Measurements from ENCODE around the gene GRIK4.

Gene GRIK4

GRCh38 chr11:120546312-120547205 lies 35.0 kb downstream of the GRIK4 start:
- no peaks in the 10 kb centered on the region for H3K36me3 ChIP-seq (ENCODE audit: insufficient read depth, low read length)
- peaks cover 28% of the 10 kb centered on the region for H3K4me1 ChIP-seq (ENCODE audit: control insufficient read depth, insufficient read depth, low read length)
- no peaks in the 10 kb centered on the region for H3K9me3 ChIP-seq (replicated peaks; ENCODE audit: low read length)
- H3K4me3 ChIP-seq (ENCODE audit: low read length), result peak overlapping the region; percentile 13
- H3K4me2 ChIP-seq (ENCODE audit: low read length), result peak overlapping the region; percentile 69
- H3K9ac ChIP-seq (ENCODE audit: low read depth, low read length), result peak overlapping the region; percentile 53
- H3K27me3 ChIP-seq (ENCODE audit: control insufficient read depth, insufficient read depth, low read length), result no peaks in the 10 kb centered on the region

- peaks cover 28% of the 10 kb centered on the region for H3K4me1 ChIP-seq (ENCODE audit: control insufficient read depth, insufficient read depth, low read length)
- no peaks in the 10 kb centered on the region for H3K36me3 ChIP-seq (ENCODE audit: insufficient read depth, low read length)
- H3K9me3 ChIP-seq (replicated peaks; ENCODE audit: low read length), result no peaks in the 10 kb centered on the region
- no peaks in the 10 kb centered on the region for H3K27me3 ChIP-seq (ENCODE audit: control insufficient read depth, insufficient read depth, low read length)
- peak overlapping the region; percentile 13 for H3K4me3 ChIP-seq (ENCODE audit: low read length)
- H3K9ac ChIP-seq (ENCODE audit: low read depth, low read length), result peak overlapping the region; percentile 53
- H3K4me2 ChIP-seq (ENCODE audit: low read length), result peak overlapping the region; percentile 69
Observed at GRCh38 chr11:120547316-120547715, 35.8 kb downstream of the GRIK4 start.

- no peaks in the 10 kb centered on the region for H3K27me3 ChIP-seq (ENCODE audit: control insufficient read depth, insufficient read depth, low read length)
- H3K4me2 ChIP-seq (ENCODE audit: low read length), result peak overlapping the region; percentile 69
- H3K9me3 ChIP-seq (replicated peaks; ENCODE audit: low read length), result no peaks in the 10 kb centered on the region
- no peaks in the 10 kb centered on the region for H3K36me3 ChIP-seq (ENCODE audit: insufficient read depth, low read length)
- peak overlapping the region; percentile 53 for H3K9ac ChIP-seq (ENCODE audit: low read depth, low read length)
- peaks cover 28% of the 10 kb centered on the region for H3K4me1 ChIP-seq (ENCODE audit: control insufficient read depth, insufficient read depth, low read length)
- H3K4me3 ChIP-seq (ENCODE audit: low read length), result peak overlapping the region; percentile 34
Observed at GRCh38 chr11:120547811-120548681, 36.5 kb downstream of the GRIK4 start.

GRCh38 chr11:120548682-120549209 lies 37.2 kb downstream of the GRIK4 start:
- Histone ChIP-seq H3K27me3 (ENCODE audit: control insufficient read depth, insufficient read depth, low read length) (no peaks in the 10 kb centered on the region), H3K9me3 (replicated peaks; ENCODE audit: low read length) (no peaks in the 10 kb centered on the region), H3K4me3 (ENCODE audit: low read length) (no peak overlapping the region), H3K4me2 (ENCODE audit: low read length) (peak overlapping the region; percentile 69), H3K36me3 (ENCODE audit: insufficient read depth, low read length) (no peaks in the 10 kb centered on the region), H3K4me1 (ENCODE audit: control insufficient read depth, insufficient read depth, low read length) (peaks cover 28% of the 10 kb centered on the region), H3K9ac (ENCODE audit: low read depth, low read length) (peak overlapping the region; percentile 40)

- Histone ChIP-seq H3K36me3 (ENCODE audit: insufficient read depth, low read length) (no peaks in the 10 kb centered on the region), H3K4me1 (ENCODE audit: control insufficient read depth, insufficient read depth, low read length) (peaks cover 28% of the 10 kb centered on the region), H3K9ac (ENCODE audit: low read depth, low read length) (no peak overlapping the region), H3K9me3 (replicated peaks; ENCODE audit: low read length) (no peaks in the 10 kb centered on the region), H3K27me3 (ENCODE audit: control insufficient read depth, insufficient read depth, low read length) (no peaks in the 10 kb centered on the region), H3K4me2 (ENCODE audit: low read length) (no peak overlapping the region), H3K4me3 (ENCODE audit: low read length) (no peak overlapping the region)
Observed at GRCh38 chr11:120549346-120549745, 37.8 kb downstream of the GRIK4 start.

GRCh38 chr11:120550007-120550406 lies 38.5 kb downstream of the GRIK4 start:
- Histone ChIP-seq H3K4me2 (ENCODE audit: low read length) (no peak overlapping the region), H3K4me1 (ENCODE audit: control insufficient read depth, insufficient read depth, low read length) (peaks cover 28% of the 10 kb centered on the region), H3K27me3 (ENCODE audit: control insufficient read depth, insufficient read depth, low read length) (peaks cover 3% of the 10 kb centered on the region), H3K36me3 (ENCODE audit: insufficient read depth, low read length) (no peaks in the 10 kb centered on the region), H3K9me3 (replicated peaks; ENCODE audit: low read length) (no peaks in the 10 kb centered on the region), H3K4me3 (ENCODE audit: low read length) (no peak overlapping the region), H3K9ac (ENCODE audit: low read depth, low read length) (no peak overlapping the region)

- Histone ChIP-seq H3K9ac (ENCODE audit: low read depth, low read length) (no peak overlapping the region), H3K4me3 (ENCODE audit: low read length) (no peak overlapping the region), H3K9me3 (replicated peaks; ENCODE audit: low read length) (no peaks in the 10 kb centered on the region), H3K27me3 (ENCODE audit: control insufficient read depth, insufficient read depth, low read length) (peaks cover 14% of the 10 kb centered on the region), H3K36me3 (ENCODE audit: insufficient read depth, low read length) (no peaks in the 10 kb centered on the region), H3K4me2 (ENCODE audit: low read length) (no peak overlapping the region), H3K4me1 (ENCODE audit: control insufficient read depth, insufficient read depth, low read length) (peaks cover 26% of the 10 kb centered on the region)
Observed at GRCh38 chr11:120551191-120551590, 39.6 kb downstream of the GRIK4 start.

- Histone ChIP-seq H3K4me2 (ENCODE audit: low read length) (no peak overlapping the region), H3K36me3 (ENCODE audit: insufficient read depth, low read length) (no peaks in the 10 kb centered on the region), H3K27me3 (ENCODE audit: control insufficient read depth, insufficient read depth, low read length) (peaks cover 26% of the 10 kb centered on the region), H3K9me3 (replicated peaks; ENCODE audit: low read length) (no peaks in the 10 kb centered on the region), H3K4me1 (ENCODE audit: control insufficient read depth, insufficient read depth, low read length) (no peaks in the 10 kb centered on the region), H3K4me3 (ENCODE audit: low read length) (no peak overlapping the region), H3K9ac (ENCODE audit: low read depth, low read length) (no peak overlapping the region)
Observed at GRCh38 chr11:120554766-120555432, 43.4 kb downstream of the GRIK4 start.

- H3K4me3 ChIP-seq (ENCODE audit: low read length), result no peak overlapping the region
- no peaks in the 10 kb centered on the region for H3K9me3 ChIP-seq (replicated peaks; ENCODE audit: low read length)
- H3K36me3 ChIP-seq (ENCODE audit: insufficient read depth, low read length), result no peaks in the 10 kb centered on the region
- peaks cover 26% of the 10 kb centered on the region for H3K27me3 ChIP-seq (ENCODE audit: control insufficient read depth, insufficient read depth, low read length)
- H3K9ac ChIP-seq (ENCODE audit: low read depth, low read length), result no peak overlapping the region
- no peaks in the 10 kb centered on the region for H3K4me1 ChIP-seq (ENCODE audit: control insufficient read depth, insufficient read depth, low read length)
- no peak overlapping the region for H3K4me2 ChIP-seq (ENCODE audit: low read length)
Observed at GRCh38 chr11:120555433-120555773, 43.9 kb downstream of the GRIK4 start.

- Histone ChIP-seq H3K4me2 (ENCODE audit: low read length) (no peak overlapping the region), H3K9me3 (replicated peaks; ENCODE audit: low read length) (no peaks in the 10 kb centered on the region), H3K4me3 (ENCODE audit: low read length) (no peak overlapping the region), H3K27me3 (ENCODE audit: control insufficient read depth, insufficient read depth, low read length) (peaks cover 26% of the 10 kb centered on the region), H3K4me1 (ENCODE audit: control insufficient read depth, insufficient read depth, low read length) (no peaks in the 10 kb centered on the region), H3K9ac (ENCODE audit: low read depth, low read length) (no peak overlapping the region), H3K36me3 (ENCODE audit: insufficient read depth, low read length) (no peaks in the 10 kb centered on the region)
Observed at GRCh38 chr11:120556797-120557196, 45.2 kb downstream of the GRIK4 start.
